ENCODE results near the gene HSP90B1.

HSP90B1 gene

DNA sequence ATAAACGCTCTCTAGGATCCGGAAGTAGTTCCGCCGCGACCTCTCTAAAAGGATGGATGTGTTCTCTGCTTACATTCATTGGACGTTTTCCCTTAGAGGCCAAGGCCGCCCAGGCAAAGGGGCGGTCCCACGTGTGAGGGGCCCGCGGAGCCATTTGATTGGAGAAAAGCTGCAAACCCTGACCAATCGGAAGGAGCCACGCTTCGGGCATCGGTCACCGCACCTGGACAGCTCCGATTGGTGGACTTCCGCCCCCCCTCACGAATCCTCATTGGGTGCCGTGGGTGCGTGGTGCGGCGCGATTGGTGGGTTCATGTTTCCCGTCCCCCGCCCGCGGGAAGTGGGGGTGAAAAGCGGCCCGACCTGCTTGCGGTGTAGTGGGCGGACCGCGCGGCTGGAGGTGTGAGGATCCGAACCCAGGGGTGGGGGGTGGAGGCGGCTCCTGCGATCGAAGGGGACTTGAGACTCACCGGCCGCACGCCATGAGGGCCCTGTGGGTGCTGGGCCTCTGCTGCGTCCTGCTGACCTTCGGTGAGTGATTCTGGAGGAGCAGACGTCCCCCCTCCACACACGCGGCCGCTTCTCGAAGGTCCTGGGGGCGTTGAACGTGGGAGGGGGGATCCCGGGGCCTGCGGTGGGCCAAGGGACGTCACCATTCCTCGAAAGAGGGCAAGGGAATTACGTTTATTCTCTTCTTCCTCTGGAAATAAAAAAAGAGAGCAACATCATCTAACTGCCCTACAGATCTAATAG lies at the start of gene HSP90B1:
Gene HSP90B1 (plus strand): TSS at position 377 of the 753 bp plus-strand sequence. CDS start 106 bp downstream, at position 483.
- peak; percentile 100 for DNase-seq

DNA sequence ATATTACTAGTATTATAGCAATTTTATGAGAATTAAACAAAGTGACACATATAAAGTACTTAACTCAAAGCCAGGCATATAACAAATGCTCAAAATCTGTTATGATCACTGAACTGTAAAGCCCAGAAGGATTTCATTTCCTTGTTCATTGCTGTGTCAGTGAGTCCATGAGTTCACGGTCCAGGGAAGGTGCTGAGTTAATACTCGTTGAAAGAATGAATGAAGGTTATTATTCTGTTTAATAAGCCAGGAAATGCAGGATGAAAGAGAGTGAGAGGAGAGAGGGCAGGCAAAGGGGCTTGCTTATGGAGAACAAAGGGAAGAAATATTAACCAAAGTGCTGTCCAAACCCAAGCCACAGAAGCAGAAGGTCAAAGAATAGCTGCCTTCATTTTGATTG lies 48.9 kb upstream of the HSP90B1 start:
- DNase-seq, result peak; percentile 34

DNA sequence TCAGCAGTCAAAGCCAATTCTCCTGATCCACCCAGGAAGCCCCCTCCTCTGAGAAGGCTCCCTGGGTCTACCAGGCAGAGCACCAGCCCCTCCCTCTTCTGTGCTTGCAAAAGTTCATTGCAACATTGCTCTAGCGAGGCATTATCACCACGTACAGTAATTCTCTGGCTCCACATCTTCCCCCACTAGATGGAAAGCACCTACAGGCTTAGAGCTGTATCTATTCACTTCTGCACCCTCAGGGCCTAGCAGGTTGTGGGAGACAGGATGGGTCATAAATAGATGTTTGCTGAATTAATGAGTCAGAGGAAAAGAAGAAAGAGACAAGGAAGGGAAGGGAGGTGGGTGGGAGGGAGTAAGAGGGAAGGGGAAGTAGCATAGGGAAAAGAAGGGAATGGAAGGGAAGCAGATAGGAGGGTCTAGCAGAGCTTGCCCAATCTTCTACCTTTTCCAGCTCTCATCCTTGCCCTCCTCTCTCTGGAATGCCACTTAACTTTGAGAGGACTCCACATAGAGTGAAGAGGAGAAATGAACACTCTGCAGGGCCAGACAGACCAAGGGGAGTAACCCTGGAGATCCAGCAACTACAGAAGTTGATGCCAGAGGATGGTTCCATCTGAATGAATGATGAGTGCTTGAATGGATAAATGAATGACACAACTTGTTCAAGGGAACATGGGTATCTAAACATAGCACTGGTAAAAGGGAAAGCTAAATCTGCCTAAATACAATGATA lies 47.2 kb upstream of the HSP90B1 start:
- no peak for DNase-seq

DNA sequence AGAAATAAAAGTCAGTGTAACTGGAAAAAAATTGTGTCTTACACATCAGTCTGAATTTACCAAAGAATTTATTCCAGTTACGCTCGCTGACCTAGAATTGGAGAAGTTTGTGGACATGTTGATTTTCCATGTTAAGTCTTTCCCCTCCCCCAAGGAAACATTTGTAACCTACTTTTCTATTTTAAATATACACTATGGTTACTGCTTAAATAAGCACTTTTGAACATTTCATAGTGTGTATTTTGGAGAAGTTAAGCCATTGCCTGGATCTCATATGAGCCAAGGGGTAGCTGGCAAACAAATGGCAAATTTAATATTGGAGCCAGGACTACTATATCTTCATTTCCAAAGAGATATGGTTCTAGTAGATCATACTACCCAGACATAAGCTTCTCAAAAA lies 46.3 kb upstream of the HSP90B1 start:
- no peak for DNase-seq

DNA sequence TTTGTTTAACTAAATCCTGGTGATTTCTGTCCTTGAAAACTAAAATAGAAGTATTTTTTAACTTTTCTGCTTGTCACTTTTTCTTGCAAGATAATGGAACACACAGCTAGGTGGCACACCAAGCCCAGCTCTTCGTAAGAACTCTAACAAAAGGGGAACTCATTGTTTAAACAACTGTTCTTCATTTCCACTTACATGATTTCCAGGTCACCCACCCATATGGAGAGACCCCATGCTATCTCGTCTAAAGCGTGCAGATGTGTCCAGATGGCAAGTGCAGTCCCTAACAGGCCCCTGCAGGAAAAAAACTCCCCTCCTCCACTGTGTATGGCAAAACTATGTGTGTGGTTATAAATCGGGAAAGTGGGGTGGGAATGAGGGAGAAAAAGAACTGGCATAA lies 45.9 kb upstream of the HSP90B1 start:
- no peak for DNase-seq

DNA sequence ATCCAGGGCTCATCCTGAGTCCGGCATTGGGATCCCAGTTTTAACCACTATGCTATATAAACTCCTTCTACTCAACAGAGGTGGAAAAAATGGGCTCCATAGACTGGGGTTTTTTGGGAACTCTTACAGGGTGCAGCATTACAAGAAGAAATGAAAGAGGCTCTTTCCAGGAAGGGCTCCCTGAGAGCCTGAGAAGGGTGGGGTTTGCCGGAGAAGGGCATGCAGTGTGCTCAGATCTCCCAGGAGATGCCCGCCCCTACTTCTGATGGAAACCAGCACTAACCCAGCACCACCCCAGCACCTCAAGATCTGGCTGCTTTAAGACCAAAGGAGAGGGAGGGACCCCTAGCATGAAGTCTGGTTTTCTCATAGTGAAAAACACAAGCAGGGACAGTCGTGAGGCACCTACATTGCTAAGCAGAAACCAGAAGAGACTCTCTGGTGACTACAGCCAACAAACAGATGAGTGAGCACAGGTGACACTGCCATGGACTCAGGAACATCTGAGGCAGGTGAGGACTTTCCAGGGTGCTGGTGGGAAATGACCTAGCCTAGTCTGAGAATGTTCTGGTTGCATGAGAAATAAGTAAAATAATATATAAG lies 43.9 kb upstream of the HSP90B1 start:
- DNase-seq, result no peak

DNA sequence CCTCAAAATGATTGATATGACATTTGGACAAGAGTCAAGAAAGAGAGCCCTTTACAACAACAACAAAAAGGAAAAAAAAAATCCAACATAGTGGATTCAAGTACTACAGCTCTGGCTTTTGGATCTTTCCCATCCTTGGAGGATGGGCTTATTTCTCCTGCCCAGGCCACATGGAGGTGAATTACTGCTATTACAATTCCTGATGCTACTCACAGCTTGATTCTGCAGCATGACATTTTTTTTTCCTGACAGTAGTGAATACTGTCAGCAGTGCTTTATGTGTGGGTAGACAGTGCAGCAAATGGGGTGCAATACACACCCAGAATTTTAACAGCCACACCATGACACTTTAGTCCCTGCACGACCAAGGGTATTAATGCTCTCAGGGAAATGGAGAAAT lies 42.5 kb upstream of the HSP90B1 start:
- DNase-seq, result no peak

DNA sequence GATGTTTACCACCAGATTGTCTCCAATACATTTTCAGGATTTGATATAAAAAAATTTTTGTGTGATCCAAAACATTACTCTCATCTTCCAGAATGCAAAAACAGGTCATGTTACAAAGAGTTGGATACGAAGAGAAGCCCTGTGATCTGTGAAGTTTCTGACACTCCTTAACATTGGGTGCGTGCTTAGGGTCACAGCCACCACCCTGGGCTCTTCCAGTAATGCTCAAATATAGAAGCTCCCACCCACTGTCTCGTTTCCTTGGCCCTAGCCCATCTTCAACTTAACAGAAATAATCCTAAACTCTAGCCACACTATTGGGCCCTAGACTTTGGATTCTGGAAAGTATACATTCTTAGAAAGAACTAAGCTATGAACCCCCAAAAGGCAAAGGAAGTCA lies 32.9 kb upstream of the HSP90B1 start:
- no peak for DNase-seq

DNA sequence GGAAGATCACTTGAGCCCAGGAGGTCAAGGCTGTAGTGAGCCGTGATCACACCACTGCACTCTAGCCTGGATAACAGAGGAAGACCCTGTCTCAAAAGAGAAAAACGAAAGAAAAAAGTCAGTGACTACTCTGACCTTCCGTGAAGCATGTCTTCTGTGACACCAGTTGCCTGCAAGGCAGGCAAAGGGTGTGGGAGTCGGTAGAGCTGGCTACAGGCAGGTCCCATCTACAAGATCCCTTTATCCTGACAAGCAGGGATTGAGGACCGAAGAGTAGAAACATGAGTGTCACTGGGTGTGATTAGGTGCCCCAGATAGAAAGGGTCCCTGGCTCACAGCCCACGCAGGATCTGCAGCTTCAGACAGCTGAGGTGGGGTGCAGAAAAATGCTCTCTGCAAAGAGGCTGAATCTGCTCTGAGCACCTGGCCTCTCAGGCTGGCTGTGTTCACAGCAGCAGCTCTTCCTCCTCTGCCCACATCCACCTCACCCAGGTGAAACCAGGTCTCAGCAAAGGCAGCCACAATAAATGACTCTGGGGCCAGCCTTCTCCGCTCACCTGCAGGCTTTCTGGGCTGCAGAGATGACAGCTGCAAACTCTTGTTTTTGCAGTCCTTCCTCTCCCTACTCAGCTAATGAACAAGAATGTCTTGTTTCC lies 28.6 kb upstream of the HSP90B1 start:
- DNase-seq, result no peak

DNA sequence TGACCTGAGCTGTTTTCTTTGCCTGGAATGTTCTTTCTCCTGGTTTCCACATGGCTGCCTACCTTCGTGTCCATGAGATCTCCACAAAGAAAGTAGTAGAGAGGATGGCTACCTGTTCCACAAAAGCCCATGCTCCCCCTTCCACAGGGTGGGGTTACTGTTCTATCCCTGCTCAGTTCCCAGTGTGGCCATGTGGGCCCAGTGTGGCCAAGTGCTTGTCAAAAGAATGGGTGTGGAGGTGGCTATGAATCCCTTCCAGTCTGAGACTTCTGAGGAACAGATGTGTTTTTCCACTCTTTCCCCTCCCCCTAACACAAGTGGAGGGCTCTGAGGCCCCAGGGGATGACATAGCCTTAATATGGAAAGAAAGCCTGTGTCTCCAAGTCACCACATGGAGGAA lies 26.2 kb upstream of the HSP90B1 start:
- no peak for DNase-seq

DNA sequence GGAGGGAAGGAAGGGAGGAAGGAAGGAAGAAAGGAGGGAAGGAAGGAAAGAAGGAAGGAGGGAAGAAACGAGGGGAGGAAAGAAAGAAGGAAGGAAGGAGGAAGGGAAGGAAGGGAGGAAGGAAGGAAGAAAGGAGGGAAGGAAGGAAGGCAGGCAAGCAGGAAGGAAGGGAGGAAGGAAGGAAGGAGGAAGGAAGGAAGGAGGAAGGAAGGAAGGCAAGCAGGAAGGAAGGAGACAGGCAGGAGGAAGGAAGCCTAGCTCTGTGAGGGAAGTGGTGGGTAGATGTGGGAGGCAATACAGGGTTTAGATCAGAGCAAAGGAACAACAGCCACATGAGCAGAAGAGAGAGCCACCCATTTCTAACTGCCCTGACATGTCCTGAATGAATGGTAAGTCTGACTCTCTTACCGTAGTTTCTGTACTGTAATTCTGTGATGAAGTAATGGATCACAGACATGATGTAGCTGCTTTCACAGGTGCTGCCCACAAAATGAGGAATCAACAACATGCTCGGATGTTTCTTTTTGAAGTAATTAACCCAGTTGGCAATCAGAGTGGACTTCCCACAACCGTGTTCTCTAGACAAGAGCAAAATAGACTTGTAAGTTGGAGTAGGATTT lies 24.4 kb upstream of the HSP90B1 start:
- no peak for DNase-seq

DNA sequence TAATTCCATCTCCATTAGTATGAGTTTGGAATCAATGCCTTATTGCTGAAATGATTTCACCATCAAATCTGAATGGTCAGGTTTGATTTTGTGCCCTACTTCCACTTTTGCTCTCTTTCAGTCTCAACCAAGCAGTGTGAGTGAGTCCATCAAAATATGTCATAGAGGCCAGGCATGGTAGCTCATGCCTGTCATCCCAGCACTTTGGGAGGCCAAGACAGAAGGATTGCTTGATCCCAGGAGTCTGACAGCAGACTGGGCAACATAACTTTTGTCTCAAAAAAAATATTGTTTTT lies 22.0 kb upstream of the HSP90B1 start:
- no peak for DNase-seq

DNA sequence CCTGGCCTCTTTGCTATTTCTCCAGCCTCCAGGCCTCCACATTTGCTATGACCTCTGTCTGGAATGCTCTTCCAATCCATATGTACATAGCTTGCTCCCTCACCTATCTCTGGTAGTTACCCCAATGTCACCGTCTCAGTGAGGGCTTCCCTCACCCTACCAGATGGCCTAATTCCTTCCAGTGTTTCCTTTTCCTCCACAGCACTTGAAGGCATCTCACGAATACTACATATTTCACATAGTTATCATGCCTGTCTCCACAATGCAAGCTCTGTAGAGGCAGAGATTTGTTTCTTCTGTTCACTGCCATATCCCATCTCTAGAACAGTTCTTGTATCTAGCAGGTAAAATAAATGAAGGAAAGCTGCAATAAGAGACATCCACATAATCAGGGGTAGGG lies 21.3 kb upstream of the HSP90B1 start:
- no peak for DNase-seq

DNA sequence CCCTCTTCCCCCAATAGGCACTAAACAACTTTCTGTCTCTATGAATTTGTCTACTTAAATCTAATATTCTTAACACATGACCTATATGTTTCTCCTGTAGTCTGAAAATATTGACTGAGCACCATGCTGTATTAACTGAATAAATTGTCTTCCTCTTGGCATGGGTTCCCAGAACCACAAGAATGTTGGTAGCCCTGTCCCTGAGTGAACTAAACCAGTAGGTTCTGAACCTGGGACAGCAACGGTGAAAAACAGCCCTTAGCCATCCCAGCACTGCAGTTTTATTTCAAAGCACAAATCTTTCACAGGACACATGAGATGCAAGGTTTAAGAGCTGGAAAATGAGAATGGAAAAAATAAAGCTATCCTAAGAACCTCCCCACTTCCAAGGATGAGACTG lies 20.4 kb upstream of the HSP90B1 start:
- no peak for DNase-seq

DNA sequence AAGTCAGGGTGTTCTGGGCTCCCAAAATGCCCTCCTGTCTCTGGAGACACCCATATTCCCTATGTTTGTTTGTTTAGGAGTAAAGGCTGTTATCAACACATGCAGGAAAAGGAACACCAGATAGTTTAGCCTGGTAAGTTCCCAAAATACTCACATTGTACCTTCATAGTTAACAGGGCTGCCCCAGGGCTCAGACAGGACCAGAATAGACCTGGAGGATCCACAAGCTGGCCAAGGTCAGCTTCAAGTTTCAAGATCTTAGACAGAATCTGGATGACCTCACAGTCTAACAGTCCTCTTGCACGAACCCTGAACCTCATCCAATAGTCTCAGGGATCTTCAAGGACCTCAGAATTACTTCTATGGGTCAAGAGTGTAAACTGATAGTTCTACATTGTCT lies 18.1 kb upstream of the HSP90B1 start:
- DNase-seq, result no peak

DNA sequence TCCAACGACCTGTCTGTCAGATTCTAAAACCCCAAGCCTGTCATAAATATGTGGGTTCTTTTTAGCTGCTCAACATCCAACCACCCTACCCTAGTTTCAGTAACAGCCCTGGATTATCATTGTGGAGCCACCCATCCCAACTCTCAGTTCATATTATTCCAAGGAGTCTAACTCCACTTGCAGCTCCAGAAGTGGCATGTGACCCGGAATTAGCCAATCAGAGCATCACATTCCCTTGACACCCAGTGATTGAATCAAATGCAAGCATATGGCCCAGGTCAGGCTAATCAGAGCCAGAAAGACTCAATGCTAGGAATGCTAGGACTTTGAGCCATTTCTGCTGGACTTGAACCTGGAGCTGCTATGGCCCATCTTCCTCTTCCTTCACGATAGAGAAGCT lies 17.1 kb upstream of the HSP90B1 start:
- no peak for DNase-seq

DNA sequence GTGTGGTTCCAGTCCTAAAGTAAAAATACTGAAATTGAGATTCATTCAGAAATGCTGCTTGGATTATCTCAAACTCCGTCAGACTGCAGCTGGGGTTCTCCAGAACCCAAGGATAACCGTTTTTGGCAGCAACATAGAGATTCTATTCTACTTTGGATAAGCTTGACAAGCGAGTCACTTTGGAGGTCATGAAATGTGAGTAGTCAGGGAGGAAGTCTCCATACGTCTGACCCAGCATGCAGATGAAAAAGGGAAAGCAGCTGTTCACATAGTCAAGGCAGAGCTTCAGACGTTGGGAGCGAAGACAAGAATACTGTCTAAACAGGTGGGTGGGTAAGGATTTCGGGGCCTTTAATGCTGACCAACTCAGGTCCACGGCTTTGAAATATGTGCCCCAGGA lies 14.9 kb upstream of the HSP90B1 start:
- no peak for DNase-seq

DNA sequence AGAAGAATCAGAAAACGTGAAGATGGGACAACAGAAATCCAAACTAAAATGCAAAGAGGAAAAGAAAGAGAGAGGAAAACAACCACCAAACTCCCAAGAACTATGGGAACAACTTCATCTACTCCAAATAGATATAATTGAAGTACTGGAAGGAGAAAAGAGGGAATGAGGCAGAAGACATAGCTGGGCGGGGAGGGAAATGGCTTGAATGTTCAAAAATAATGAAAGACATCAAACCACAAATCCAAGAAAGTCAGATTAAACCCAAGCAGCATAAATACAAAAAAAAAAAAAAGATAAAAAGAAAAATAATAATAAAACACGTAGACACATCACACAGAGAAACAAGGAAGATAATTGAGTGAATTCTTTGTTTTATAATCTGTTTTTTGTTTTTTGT lies 12.3 kb upstream of the HSP90B1 start:
- DNase-seq, result no peak

DNA sequence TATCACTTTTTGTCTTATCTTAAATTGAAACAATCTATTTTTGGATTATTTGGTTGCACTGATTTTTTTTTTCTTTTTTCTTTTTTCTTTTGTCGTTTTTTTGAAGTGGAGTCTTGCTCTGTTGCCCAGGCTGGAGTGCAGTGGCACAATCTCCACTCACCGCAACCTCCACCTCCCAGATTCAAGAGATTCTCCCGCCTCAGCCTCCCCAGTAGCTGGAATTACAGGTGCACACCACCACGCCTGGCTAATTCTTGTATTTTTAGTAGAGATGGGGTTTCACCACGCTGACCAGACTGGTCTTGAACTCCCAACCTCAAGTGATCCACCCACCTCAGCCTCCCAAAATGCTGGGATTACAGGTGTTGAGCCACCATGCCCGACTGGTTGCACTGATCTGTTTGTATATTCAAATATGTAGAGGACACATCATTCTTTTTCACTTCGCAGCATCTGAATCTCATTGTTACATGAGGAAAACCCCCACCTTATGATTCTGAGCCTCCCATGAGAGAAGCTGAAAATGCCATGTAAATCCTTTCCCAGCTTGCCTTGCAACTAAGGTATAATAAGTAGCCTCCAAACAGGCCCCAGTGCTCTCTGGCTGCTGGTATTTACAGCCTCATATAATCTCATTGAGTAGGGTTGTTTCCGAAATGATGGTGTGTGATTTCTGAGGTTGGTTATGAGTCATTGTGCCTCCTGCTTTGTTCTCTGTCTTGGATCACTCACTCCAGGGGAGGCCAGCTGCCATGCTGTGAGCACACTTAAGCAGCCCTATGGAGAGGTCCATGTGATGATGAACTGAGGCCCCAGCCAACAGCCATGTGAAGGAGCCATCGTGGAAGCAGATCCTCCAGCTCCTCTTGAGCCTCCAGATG lies 5.2 kb upstream of the HSP90B1 start:
- peak; percentile 57 for DNase-seq

DNA sequence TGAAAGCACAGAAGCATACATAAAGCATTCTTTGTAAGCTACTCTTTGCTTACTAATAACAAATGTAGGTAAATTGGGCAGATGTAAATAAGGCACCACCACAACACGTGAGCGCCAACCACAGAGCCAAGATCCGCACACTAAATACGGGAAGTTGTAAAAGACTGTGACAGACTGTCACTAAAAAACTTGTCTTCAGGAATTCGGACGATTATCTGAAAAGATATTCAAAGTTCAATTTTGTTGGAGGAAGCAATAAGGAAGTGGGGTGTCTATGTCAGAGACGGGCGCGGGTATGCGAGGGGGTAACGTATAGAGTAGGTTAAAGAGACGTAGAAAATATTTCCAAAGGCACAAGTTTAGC lies 1.5 kb upstream of the HSP90B1 start:
- no peak for DNase-seq

DNA sequence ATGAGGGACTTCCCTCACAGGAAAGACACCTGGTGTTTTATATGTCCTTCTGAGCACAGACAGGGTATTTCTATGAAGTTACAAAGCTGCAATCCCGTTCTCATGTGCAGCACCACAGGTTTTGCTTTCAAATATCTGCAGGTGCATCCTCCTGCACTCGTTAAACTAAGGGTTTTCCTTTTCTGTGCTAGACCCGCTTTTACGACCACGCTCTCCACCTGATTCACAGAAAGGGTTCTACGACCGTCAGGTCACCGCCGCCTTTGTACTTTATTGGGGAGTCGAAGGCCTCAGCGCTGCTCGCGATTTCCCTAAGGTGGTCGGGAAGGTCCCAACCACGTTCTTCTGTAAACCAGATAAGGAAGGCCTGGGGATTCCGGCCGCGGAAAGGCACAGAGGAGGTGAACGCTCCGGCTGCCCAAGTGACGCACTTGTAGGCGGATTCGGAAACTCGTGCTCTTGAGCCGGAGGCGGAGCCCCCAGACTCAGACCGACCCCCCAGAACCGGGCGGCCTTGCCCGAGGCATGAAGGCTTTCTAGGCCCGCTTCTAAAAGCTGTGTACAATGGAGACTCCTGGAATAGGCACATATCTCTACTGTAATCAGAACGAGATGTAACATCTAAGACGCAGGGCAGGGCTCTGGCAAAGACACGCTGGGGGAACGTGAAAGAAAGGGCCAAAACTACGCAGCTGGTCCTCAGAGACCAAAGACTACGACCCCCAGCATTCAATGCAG lies 995 bp upstream of the HSP90B1 start:
- DNase-seq, result peak; percentile 94

DNA sequence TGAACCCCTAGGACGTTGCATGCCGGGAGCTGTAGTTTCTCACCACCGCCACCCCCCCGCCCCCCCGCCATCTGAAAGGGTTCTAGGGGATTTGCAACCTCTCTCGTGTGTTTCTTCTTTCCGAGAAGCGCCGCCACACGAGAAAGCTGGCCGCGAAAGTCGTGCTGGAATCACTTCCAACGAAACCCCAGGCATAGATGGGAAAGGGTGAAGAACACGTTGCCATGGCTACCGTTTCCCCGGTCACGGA lies 501 bp upstream of the HSP90B1 start:
- DNase-seq, result no peak

Measured in kidney glomerular epithelial cell (primary cell).